Chondrocyte (in vitro differentiated cells): ENCODE data around the gene MTHFD1L. TPM values are rescaled to one million over a fixed set of nuclear protein-coding genes. Genes with fewer than 3 reads are reported as not detected.

Experiments
- DNase-seq: peaks from one replicate; pipeline ENCODE4 v3.0.0; 2021; ENCODE audit warnings: mixed read lengths, low spot score
- H3K27ac Mint-ChIP-seq: one replicate; pipeline ENCODE4 v1.8.0; 2021; ENCODE audit warnings: mild to moderate bottlenecking, moderate library complexity, mixed read lengths; ENCODE audit not compliant: unreplicated experiment
- H3K27me3 Mint-ChIP-seq: 2 replicates; pipeline ENCODE4 v1.8.0; 2021; ENCODE audit warnings: low read depth, mixed read lengths
- H3K36me3 Mint-ChIP-seq: 2 replicates; pipeline ENCODE4 v1.8.0; 2021; ENCODE audit warnings: low read depth, mixed read lengths
- H3K4me1 Mint-ChIP-seq: 2 replicates; pipeline ENCODE4 v1.8.0; 2021; ENCODE audit warnings: low read depth, mild to moderate bottlenecking, mixed read lengths
- H3K4me3 Mint-ChIP-seq: one replicate; pipeline ENCODE4 v1.8.0; 2021; ENCODE audit warnings: mild to moderate bottlenecking, moderate library complexity, mixed read lengths; ENCODE audit not compliant: unreplicated experiment
- H3K9me3 Mint-ChIP-seq: 2 replicates; pipeline ENCODE4 v1.8.0; 2021; ENCODE audit warnings: low read depth, mixed read lengths
- CTCF ChIP-seq: fragments of 200-600 bp; sonication (generic); IDR thresholded peaks from 2 replicates; pipeline ENCODE4 v1.5.0; 2021; ENCODE audit warnings: antibody characterized with exemption, mild to moderate bottlenecking, moderate library complexity
- total RNA-seq: library from RNA; stranded (reverse); gene quantifications from 3 replicates; pipeline ENCODE4 v1.2.1, GENCODE V29; 2021

Gene MTHFD1L
- total RNA-seq, 1 donor from 2014 or later = 93.7 TPM

DNA sequence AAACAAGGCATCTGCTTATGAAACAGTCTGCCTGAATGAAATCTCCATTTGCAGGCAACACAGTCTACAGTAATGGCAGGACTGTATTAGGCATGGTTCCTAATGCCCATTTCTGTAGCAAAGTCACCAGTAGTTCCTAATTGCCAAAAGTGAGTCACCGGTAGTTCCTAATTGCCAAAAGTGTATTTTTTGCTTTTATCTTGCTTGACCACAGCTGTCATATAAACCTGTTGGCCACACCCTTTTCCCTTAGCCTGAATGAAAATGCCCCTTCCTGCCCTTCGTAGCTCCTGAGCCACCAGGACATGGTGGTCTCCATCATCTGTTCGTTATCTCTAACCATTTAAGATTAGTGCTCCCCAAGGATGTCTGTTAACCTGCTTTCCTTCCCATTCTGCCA lies 34.5 kb downstream of the MTHFD1L start:
- Mint-ChIP-seq H3K36me3 (peaks cover 8% of the 10 kb centered on the region), H3K4me1 (peaks cover 29% of the 10 kb centered on the region), H3K4me3 (no peak overlapping the region), H3K27me3 (no peaks in the 10 kb centered on the region), H3K9me3 (no peaks in the 10 kb centered on the region), H3K27ac (no peak overlapping the region)
- no peak for TF ChIP-seq CTCF
- DNase-seq = no peak

- TF ChIP-seq CTCF = no peak
- no peaks in the 10 kb centered on the region for H3K9me3 Mint-ChIP-seq
- DNase-seq = no peak
- peaks cover 23% of the 10 kb centered on the region for H3K4me1 Mint-ChIP-seq
- H3K4me3 Mint-ChIP-seq = no peak overlapping the region
- no peak overlapping the region for H3K27ac Mint-ChIP-seq
- peaks cover 18% of the 10 kb centered on the region for H3K36me3 Mint-ChIP-seq
- no peaks in the 10 kb centered on the region for H3K27me3 Mint-ChIP-seq
Observed at GRCh38 chr6:150902142-150902776, 36.8 kb downstream of the MTHFD1L start.

DNA sequence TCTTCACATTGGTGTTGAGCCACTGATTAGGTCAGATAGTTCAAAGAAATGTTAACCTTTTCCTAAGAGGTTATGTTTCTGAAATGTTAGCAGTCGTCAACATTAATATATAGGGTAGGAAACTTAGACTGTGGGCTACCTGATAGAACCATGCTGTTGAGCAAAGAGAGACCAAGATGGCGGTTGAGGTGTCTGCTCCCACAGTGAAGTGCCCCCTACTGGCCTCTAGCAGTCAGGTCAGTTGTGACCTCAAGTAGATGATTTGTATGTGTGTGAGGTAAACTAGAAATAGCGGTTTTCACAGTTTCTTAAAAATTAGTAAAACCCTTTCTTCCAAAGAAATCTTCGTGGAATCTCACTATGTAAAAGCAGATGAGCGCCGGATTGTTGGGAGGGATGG lies 40.3 kb downstream of the MTHFD1L start:
- peak; percentile 64 for TF ChIP-seq CTCF
- Mint-ChIP-seq H3K36me3 (peaks cover 15% of the 10 kb centered on the region), H3K4me3 (no peak overlapping the region), H3K27ac (no peak overlapping the region), H3K9me3 (no peaks in the 10 kb centered on the region), H3K27me3 (no peaks in the 10 kb centered on the region), H3K4me1 (peaks cover 11% of the 10 kb centered on the region)
- no peak for DNase-seq

GRCh38 chr6:150906641-150907326 lies 41.3 kb downstream of the MTHFD1L start:
- no peak for TF ChIP-seq CTCF
- H3K4me1 Mint-ChIP-seq = peaks cover 8% of the 10 kb centered on the region
- H3K36me3 Mint-ChIP-seq = peaks cover 19% of the 10 kb centered on the region
- H3K9me3 Mint-ChIP-seq = no peaks in the 10 kb centered on the region
- H3K27me3 Mint-ChIP-seq = no peaks in the 10 kb centered on the region
- no peak for DNase-seq
- no peak overlapping the region for H3K4me3 Mint-ChIP-seq
- H3K27ac Mint-ChIP-seq = no peak overlapping the region

DNA sequence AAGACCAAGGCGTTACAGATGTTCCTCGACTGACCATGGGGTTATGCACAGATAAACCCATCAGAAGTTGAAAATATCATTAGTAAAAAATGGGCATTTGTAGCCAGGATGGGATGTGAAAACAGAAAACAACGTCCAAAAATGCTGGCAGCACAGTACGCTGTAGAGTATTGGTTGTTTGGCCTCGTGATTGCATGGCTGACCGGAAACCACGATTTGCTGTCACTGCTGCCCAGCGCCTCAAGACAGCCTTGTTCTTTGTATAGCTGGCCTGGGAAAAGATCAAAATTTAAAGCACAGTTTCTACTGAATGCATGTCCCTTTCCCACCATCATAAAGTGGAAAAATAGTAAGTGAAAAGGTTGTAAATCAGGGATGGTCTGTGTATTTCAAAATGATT lies 41.9 kb downstream of the MTHFD1L start:
- no peak for DNase-seq
- peaks cover 20% of the 10 kb centered on the region for H3K36me3 Mint-ChIP-seq
- peaks cover 3% of the 10 kb centered on the region for H3K4me1 Mint-ChIP-seq
- no peak overlapping the region for H3K27ac Mint-ChIP-seq
- H3K27me3 Mint-ChIP-seq = no peaks in the 10 kb centered on the region
- no peak overlapping the region for H3K4me3 Mint-ChIP-seq
- no peak for TF ChIP-seq CTCF
- H3K9me3 Mint-ChIP-seq = no peaks in the 10 kb centered on the region
